CD4-positive, alpha-beta T cell (primary cell): ENCODE data around the gene CADM1. TPM values are rescaled to one million over a fixed set of nuclear protein-coding genes. Genes with fewer than 3 reads are reported as not detected.

Experiments
- ATAC-seq: fragments of 200-7000 bp; cut with Tn5 transposase; one replicate; pipeline ENCODE4 v1.10.0; 2022; ENCODE audit warnings: mild to moderate bottlenecking; ENCODE audit not compliant: poor library complexity
- CTCF ChIA-PET: fragments of 350-600 bp; sonication (Branson Sonifier 250); formaldehyde crosslinking; loops from one replicate; lab custom pipeline; 2021; ENCODE audit warnings: antibody characterized with exemption, inconsistent platforms; lab: Charles Lee
- POLR2A ChIA-PET: fragments of 350-600 bp; sonication (Branson Sonifier 250); formaldehyde crosslinking; loops from one replicate; lab custom pipeline; 2021; ENCODE audit warnings: antibody characterized with exemption, inconsistent platforms; lab: Charles Lee
- DNase-seq, 14 experiments: peaks; one replicate each; pipeline ENCODE4 v3.0.0-alpha.2; 2013 to 2020; ENCODE audit warnings: mixed read lengths in 2 of 14
- H3K27ac ChIP-seq, 2 donors: one replicate each; pipeline versions ENCODE4 v1.5.1 to v1.7.0; 2013; ENCODE audit warnings: low read length in 2 of 2, low read depth in 1 of 2, mild to moderate bottlenecking in 1 of 2
- H3K27me3 ChIP-seq, 2 experiments: 1 replicate in 1 of 2; 2 replicates in 1 of 2; pipeline versions ENCODE4 v1.6.1 to v1.7.0; 2013; ENCODE audit warnings: low read length in 2 of 2, control low read depth in 1 of 2, mild to moderate bottlenecking in 1 of 2, moderate library complexity in 1 of 2; ENCODE audit not compliant: insufficient read depth in 2 of 2, control insufficient read depth in 1 of 2
- H3K36me3 ChIP-seq: one replicate; pipeline ENCODE4 v1.6.1; 2013; ENCODE audit warnings: low read length, control low read depth; ENCODE audit not compliant: insufficient read depth
- H3K4me1 ChIP-seq: one replicate; pipeline ENCODE4 v1.6.1; 2013; ENCODE audit warnings: low read length, control low read depth; ENCODE audit not compliant: insufficient read depth
- H3K4me3 ChIP-seq: one replicate; pipeline ENCODE4 v1.5.1; 2013; ENCODE audit warnings: mild to moderate bottlenecking, low read length, moderate library complexity
- H3K9me3 ChIP-seq, 2 experiments: 1 replicate in 1 of 2; 2 replicates in 1 of 2; pipeline versions ENCODE4 v1.6.1 to v1.7.0; 2013; ENCODE audit warnings: low read length in 2 of 2, mild to moderate bottlenecking in 2 of 2, control low read depth in 1 of 2, moderate library complexity in 1 of 2; ENCODE audit not compliant: control insufficient read depth in 1 of 2, insufficient read depth in 1 of 2
- H3K27ac Mint-ChIP-seq: one replicate; pipeline ENCODE4 v1.8.0; 2020; ENCODE audit warnings: mixed read lengths
- H3K27me3 Mint-ChIP-seq: one replicate; pipeline ENCODE4 v1.8.0; 2021; ENCODE audit warnings: mixed read lengths
- H3K36me3 Mint-ChIP-seq: one replicate; pipeline ENCODE4 v1.8.0; 2021; ENCODE audit warnings: low read depth, mixed read lengths
- H3K4me1 Mint-ChIP-seq: one replicate; pipeline ENCODE4 v1.8.0; 2021; ENCODE audit warnings: low read depth, mixed read lengths
- H3K4me3 Mint-ChIP-seq: one replicate; pipeline ENCODE4 v1.8.0; 2020; ENCODE audit warnings: mild to moderate bottlenecking, mixed read lengths
- H3K9me3 Mint-ChIP-seq: one replicate; pipeline ENCODE4 v1.8.0; 2020; ENCODE audit warnings: mixed read lengths
- intact Hi-C, 2 experiments: fragments of 100-400 bp; cut with DNase I in 1 of 2; cut with micrococcal nuclease in 1 of 2; formaldehyde crosslinking; loops; one replicate each; pipeline versions ENCODE4 v1.15.1 to v1.9.0; 2023 to 2025; cut with DNase I, micrococcal nuclease
- total RNA-seq, 174 experiments: library from RNA in 2 of 174; stranded (reverse) in 2 of 174; gene quantifications; one replicate each; pipeline ENCODE4 v1.2.3 and lab custom pipeline; 2021 to 2026
- TF ChIP-seq, protein P1 (sequence below): fragments of 200-600 bp; IDR thresholded peaks from one replicate; pipeline ENCODE4 v1.8.0; 2022; ENCODE audit warnings: antibody characterized with exemption, mild to moderate bottlenecking

The CADM1 gene
- total RNA-seq, 2 experiments from 2014 or later, result 1.1 to 1.4 TPM

DNA sequence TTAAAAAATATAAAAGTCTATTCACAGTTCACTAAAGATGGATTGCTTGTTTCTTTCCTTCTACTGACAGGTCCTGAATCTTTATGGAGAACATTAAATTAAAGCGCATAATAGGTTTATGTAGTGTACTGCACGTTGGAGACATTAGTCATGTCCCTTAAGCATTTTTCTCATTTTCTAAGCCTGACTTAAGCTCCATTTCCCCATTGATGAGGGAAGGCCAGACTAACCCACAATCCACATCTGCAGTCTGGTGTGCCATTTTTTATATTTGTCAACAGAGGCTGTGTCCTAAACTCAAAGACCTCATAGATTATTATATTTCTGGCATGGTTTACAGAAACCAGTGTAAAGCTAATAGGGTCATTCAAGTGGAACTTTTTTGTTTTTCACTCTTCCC lies 39.9 kb downstream of the CADM1 start:
- TF ChIP-seq, protein P1, sequence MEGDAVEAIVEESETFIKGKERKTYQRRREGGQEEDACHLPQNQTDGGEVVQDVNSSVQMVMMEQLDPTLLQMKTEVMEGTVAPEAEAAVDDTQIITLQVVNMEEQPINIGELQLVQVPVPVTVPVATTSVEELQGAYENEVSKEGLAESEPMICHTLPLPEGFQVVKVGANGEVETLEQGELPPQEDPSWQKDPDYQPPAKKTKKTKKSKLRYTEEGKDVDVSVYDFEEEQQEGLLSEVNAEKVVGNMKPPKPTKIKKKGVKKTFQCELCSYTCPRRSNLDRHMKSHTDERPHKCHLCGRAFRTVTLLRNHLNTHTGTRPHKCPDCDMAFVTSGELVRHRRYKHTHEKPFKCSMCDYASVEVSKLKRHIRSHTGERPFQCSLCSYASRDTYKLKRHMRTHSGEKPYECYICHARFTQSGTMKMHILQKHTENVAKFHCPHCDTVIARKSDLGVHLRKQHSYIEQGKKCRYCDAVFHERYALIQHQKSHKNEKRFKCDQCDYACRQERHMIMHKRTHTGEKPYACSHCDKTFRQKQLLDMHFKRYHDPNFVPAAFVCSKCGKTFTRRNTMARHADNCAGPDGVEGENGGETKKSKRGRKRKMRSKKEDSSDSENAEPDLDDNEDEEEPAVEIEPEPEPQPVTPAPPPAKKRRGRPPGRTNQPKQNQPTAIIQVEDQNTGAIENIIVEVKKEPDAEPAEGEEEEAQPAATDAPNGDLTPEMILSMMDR, result no peak
- POLR2A ChIA-PET, result no interaction called here
- CTCF ChIA-PET, result no interaction called here
- Mint-ChIP-seq H3K27ac (no peak overlapping the region), H3K4me1 (no peaks in the 10 kb centered on the region), H3K27me3 (peaks cover 6% of the 10 kb centered on the region), H3K4me3 (no peak overlapping the region), H3K9me3 (no peaks in the 10 kb centered on the region), H3K36me3 (no peaks in the 10 kb centered on the region)
- H3K27ac ChIP-seq, result no peak overlapping the region
- DNase-seq, result no peak
- no peak for ATAC-seq
- intact Hi-C loops, result no loop called here
- no peaks in the 10 kb centered on the region for H3K9me3 ChIP-seq
- no peak overlapping the region for H3K4me3 ChIP-seq
- no peaks in the 10 kb centered on the region for H3K4me1 ChIP-seq
- no peaks in the 10 kb centered on the region for H3K36me3 ChIP-seq
- H3K27me3 ChIP-seq, result no peaks in the 10 kb centered on the region

DNA sequence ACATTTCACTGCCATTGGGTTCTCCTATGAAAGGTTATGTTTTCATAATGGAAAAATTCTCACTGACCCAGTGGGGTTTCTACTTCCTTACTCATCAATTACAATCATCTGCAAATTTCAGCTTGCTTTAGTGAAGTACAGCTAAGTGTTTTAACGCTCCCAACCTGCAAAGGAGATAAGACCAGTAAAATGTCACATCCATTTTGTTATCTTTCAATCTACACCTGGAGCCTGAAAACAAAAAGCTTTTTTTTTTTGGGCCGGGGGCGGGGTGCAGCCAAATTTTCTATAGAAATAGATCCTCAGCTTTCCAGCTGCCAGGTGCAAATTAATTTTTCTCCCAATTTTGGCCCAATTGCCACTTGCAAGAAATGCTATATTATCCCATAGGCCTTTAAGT lies 40.6 kb downstream of the CADM1 start:
- ChIA-PET CTCF (no interaction called here), POLR2A (no interaction called here)
- Mint-ChIP-seq H3K27me3 (peaks cover 6% of the 10 kb centered on the region), H3K27ac (no peak overlapping the region), H3K36me3 (no peaks in the 10 kb centered on the region), H3K4me1 (no peaks in the 10 kb centered on the region), H3K4me3 (no peak overlapping the region), H3K9me3 (no peaks in the 10 kb centered on the region)
- no peaks in the 10 kb centered on the region for H3K9me3 ChIP-seq
- DNase-seq (no peak), ATAC-seq (no peak)
- no peaks in the 10 kb centered on the region for H3K4me1 ChIP-seq
- no peak overlapping the region for H3K27ac ChIP-seq
- intact Hi-C loops, result no loop called here
- no peaks in the 10 kb centered on the region for H3K27me3 ChIP-seq
- H3K36me3 ChIP-seq, result no peaks in the 10 kb centered on the region
- no peak overlapping the region for H3K4me3 ChIP-seq
- TF ChIP-seq, protein P1, result no peak

DNA sequence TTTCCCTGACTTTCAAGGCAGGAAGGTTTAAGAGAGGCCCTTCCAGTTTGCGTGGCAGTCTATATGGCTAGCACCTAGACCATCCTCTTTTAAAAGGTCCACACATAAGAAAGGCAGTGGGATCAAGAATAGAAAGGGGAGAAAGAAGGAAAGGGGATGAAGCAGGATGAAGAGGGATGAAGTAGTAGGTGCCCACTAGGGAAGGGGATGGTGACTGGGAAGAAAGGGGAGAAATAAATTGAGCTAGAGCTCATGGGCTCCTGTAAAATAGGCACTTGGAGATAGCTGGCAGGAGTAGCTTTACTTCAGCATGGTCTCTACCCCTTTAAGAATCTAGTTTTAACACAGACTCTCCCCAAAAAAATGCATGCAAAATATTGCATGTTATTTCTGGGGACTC lies 41.5 kb downstream of the CADM1 start:
- no peak overlapping the region for H3K4me3 Mint-ChIP-seq
- Histone ChIP-seq H3K9me3 (no peaks in the 10 kb centered on the region), H3K4me1 (no peaks in the 10 kb centered on the region), H3K27ac (no peak overlapping the region), H3K4me3 (no peak overlapping the region), H3K27me3 (no peaks in the 10 kb centered on the region), H3K36me3 (no peaks in the 10 kb centered on the region)
- no peaks in the 10 kb centered on the region for H3K36me3 Mint-ChIP-seq
- intact Hi-C loops, result no loop called here
- ATAC-seq (no peak), DNase-seq (no peak)
- ChIA-PET CTCF (no interaction called here), POLR2A (no interaction called here)
- TF ChIP-seq, protein P1, result no peak
- H3K9me3 Mint-ChIP-seq, result no peaks in the 10 kb centered on the region
- H3K27me3 Mint-ChIP-seq, result peaks cover 6% of the 10 kb centered on the region
- no peak overlapping the region for H3K27ac Mint-ChIP-seq
- no peaks in the 10 kb centered on the region for H3K4me1 Mint-ChIP-seq
